WI38 (cell line): Measurements from ENCODE around the gene KCNK15.

Experiments
- H3K4me3 ChIP-seq: 2 replicates; pipeline ENCODE4 v1.5.1; 2011; ENCODE audit warnings: low read depth, mild to moderate bottlenecking, control low read depth, low read length
- TF ChIP-seq, protein P1 (sequence below): IDR thresholded peaks from 2 replicates; pipeline ENCODE4 v1.5.1; 2012; ENCODE audit warnings: low read depth, mild to moderate bottlenecking, control low read depth, low read length

Gene KCNK15

DNA sequence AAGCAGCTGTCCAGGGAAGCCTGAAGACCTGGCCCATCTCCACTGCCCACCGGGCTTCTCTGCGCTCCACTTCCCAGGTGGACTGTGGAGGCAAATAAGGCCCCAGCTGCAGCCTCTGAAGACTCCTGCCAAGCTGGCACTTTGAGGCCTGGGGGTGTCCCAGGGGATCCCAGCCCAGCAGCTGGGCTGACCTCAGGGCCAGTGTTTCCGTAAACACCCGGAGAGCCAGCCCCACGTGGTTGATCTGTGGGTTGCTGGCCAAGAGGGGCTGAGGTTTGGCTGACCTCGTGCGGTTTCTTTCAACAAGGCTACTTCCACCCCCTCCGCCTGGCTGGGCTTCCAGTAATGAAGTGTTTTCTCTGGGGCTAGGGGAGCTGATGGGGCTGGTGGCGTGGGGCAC is 42.9 kb upstream of the KCNK15 start:
- H3K4me3 ChIP-seq: no peak overlapping the region
- TF ChIP-seq, protein P1, sequence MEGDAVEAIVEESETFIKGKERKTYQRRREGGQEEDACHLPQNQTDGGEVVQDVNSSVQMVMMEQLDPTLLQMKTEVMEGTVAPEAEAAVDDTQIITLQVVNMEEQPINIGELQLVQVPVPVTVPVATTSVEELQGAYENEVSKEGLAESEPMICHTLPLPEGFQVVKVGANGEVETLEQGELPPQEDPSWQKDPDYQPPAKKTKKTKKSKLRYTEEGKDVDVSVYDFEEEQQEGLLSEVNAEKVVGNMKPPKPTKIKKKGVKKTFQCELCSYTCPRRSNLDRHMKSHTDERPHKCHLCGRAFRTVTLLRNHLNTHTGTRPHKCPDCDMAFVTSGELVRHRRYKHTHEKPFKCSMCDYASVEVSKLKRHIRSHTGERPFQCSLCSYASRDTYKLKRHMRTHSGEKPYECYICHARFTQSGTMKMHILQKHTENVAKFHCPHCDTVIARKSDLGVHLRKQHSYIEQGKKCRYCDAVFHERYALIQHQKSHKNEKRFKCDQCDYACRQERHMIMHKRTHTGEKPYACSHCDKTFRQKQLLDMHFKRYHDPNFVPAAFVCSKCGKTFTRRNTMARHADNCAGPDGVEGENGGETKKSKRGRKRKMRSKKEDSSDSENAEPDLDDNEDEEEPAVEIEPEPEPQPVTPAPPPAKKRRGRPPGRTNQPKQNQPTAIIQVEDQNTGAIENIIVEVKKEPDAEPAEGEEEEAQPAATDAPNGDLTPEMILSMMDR: no peak

DNA sequence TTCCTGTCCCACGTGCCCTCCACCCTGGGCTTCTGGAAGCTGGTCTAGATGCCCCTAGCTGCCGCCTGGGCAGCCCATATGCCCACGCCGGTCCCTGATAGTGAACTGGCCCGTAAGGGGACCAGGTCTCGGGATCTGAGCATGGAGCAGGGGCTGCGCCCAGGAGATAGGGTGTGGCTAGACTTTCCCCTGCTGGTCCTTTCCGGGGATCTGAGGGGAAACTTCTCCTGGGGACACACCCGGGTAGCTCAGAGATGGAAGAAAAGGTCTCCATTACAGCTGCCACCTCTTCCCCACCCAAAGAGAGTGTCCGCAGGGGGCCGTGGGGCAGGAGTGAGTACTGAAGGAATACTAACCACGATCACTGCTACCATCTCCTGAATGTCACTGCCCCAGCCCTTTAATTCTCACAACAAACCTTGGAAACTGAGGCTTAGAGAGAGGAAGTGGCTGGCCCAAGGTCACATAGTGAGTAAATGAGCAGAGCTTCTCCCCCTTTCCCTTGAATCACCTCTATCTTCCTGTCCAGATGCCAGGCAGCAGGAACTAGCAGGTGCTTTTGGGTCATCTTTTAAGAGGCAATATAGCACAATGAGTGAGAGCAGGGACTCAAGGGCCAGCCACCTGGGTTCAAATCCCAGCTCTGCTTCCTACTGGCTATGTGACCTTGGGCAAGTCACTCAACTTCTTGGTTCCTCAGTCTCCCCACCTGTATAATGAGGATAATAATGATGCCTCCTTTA is 42.3 kb upstream of the KCNK15 start:
- no peak overlapping the region for H3K4me3 ChIP-seq
- TF ChIP-seq, protein P1: no peak

DNA sequence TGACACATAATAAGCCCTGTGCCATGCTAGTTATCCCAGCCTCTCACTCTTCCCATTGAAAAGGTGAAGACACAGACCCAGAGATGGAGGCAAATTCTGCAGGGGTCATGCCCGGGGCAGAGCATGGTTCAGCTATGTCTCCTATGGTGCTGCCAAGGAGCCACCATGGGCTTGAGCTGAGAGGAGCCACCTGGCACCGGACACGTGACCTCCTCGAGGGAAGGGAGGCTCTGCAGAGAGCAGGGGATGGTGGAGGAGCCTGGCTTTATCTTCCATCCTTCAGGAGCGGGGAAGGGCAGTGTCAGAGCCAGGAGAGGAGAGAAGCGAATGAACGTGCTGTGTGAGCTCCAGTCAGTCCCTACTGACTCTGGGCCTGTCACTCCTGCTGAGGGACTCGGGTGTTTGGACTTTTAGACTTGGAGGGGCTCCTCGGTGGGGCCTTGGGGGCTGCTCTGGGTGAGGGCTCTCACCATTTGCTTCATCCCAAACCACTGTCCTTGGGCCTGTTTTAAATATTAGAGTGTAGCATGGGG is 41.6 kb upstream of the KCNK15 start:
- TF ChIP-seq, protein P1: no peak
- no peak overlapping the region for H3K4me3 ChIP-seq

DNA sequence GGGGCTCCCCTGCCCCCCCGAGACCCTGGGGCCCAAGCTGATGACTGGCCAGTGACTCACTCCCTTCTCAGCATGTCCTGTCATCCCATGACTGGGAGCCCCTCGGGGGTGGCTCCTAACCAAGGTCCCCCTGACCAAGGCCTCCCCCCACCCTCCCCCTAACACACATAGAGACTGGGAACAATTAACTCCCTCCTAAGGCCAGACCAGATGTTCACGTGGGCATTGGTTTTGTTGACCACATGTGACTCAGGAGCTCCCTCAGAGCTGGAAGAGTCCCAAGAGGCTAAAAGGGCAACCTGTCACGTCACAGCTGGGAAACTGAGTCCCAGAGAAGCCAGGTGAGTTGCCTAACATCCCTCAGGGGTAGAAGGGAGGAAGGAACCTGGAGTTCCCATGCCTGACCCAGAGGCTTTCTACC is 41.1 kb upstream of the KCNK15 start:
- TF ChIP-seq, protein P1: no peak
- H3K4me3 ChIP-seq: no peak overlapping the region

DNA sequence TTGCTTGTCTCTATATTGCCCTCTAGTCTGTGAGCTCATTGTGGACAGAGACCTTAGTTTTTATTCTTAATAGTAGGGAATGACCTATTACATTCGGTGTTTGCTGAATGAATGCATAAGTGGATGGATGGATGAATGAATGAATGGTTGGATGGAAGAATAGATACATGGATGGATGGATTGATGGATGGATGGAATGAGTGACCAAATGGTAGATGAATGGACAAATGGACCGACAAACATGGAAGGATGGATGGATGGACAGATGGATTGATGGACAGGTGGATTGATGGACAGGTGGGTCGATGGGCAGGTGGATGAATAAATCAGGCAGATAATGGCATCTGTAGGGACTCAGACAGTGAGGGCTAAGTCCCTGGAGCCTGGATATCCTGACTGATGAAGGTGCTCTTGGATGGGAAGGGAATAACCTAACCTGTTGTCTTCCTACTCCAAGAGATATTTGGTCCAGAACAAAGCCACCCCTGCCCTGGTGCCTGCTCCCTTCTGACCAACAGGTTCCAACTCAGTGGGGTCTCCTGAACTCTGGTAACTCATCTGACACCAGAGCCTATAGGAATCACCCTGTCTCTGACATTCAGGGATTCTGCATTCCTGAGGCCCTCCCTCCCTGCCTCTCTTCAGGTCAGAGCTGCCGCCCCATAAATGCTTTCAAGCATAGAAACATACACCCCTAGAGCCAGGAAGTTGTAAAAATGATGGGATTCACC is 40.1 kb upstream of the KCNK15 start:
- TF ChIP-seq, protein P1: no peak

DNA sequence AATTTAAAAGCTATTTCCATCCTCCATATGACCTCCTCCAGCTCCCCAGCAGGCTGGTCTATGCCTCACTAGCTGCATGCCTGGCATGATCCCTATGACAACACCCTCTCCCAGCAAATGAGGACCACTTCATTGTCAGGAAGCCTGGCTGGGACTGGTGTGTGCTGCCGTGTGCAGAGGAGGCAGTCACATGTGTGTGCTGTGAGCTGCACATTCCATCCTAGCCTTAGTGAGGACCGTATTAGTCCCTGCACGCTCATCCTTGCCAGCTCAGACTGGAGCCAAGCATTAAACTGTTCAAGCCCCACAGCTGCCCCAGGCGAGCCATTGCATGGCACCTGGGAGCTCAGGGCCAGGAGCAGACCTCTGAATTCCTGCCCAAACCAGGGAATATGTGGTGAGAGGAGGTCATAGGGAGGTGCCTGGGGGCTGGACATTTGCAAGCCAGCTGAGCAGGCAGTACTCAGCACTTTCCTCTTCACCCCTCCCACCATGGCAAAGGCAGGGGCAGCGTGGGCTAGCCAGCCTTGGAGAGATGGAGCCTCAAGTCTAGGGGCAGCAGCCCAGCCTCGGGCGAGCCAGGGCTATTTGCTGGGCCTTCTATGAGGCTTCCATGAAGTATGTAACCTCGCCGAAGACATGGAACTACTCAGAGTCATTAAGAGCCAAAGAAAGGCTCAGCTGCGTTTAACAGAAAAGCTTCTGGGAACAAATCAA is 39.2 kb upstream of the KCNK15 start:
- no peak overlapping the region for H3K4me3 ChIP-seq
- TF ChIP-seq, protein P1: no peak

More for the DNA sequence above, 40.1 kb upstream of the KCNK15 start:
- no peak overlapping the region for H3K4me3 ChIP-seq
